HG02642 (cell line): Measurements from ENCODE around the gene GBA2.

Experiments
- ATAC-seq: cut with Tn5 transposase; IDR thresholded peaks from one replicate; pipeline ENCODE4 v1.9.1; 2021; ENCODE audit warnings: mild to moderate bottlenecking; ENCODE audit not compliant: unreplicated experiment, poor library complexity

The GBA2 gene

GRCh38 chr9:35719546-35719945, 29.5 kb downstream of the GBA2 start:
- no peak for ATAC-seq

GRCh38 chr9:35718721-35719511, 30.1 kb downstream of the GBA2 start:
- ATAC-seq, result no peak

- no peak for ATAC-seq
These were observed 31.7 kb downstream of the GBA2 start for GRCh38 chr9:35717132-35717870.

- ATAC-seq, result no peak
These were observed 32.8 kb downstream of the GBA2 start for GRCh38 chr9:35716230-35716629.

DNA sequence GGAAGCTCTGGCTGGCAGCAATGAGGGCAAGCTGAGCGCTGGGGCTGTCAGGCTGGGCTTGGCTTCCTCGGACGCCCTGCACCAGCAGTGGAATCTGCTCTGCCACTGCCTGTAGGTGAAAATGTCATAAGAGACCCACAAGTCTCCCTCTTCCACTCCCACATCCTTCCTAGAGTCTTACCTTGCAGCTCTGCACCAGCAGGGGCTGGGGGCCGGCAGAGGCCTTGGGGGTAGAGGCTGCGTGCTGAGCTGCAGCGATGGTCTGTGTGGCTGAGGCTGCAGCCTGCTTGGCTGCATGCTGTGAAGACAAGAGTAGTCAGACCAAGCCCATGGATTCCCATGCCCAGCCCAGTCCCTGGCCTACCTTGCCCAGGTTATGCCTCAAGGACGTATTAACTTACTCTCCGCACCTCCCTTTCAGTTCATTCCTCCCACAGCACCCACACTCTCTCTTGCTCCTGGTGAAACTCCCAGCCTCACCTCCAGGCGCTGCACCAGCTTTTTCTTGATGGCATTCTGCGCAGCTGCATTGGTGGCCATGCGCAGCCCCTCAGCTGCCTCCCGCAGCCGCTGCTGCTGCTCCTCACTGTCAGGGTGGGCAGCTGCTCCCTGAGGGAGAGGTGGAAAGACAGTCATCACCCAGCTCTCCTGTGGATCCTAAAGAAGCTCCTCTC, 34.3 kb downstream of the GBA2 start:
- no peak for ATAC-seq

GRCh38 chr9:35714123-35714522, 34.9 kb downstream of the GBA2 start:
- ATAC-seq, result no peak

DNA sequence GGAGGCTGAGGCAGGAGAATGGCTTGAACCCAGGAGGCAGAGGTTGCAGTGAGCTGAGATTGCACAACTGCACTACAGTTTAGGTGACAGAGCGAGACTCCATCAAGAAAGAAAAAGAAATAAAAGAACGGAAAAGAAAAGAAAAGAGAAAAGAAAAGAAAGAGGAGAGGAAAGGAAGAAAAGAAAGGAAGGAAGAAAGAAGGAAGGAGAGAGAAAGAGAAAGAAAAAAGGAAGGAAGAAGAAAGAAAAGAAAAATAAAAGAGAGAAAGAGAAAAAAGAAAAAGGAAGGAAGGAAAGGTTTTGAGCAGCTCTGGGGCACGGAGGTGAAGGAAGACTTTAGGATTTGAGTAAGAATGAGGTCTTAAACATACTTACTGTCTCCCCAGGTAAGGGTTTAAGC, 35.5 kb downstream of the GBA2 start:
- no peak for ATAC-seq

DNA sequence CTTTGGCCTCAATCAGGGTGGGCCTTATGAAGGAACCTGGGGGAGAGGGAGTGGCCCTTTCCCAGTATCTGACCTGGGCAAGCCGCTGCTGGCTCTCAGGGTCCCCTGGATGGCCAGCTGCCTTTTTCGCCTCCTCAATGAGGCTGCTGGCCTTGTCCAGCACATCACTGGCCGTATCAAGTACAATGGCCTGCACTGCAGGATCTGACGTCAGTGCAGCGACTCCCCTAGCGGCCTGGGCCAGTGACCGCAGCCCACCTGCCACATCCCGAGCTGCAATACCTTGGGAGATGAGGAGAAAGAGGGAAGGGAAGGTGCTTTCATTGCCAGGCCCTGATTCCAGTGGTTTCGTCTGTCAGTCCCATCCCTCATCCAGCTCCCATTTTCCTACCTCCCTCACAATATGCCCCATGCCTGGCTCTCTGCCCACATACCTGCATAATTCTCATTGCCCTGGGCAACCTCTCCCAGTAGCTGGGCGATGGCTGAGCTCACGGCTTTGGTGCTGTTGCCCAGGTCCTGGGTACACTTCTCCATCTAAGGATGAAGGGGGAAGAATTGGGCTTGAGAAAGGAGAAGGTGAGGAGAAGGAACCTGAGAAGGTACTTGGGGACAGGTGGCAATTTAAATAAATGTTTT, 36.1 kb downstream of the GBA2 start:
- ATAC-seq, result no peak

DNA sequence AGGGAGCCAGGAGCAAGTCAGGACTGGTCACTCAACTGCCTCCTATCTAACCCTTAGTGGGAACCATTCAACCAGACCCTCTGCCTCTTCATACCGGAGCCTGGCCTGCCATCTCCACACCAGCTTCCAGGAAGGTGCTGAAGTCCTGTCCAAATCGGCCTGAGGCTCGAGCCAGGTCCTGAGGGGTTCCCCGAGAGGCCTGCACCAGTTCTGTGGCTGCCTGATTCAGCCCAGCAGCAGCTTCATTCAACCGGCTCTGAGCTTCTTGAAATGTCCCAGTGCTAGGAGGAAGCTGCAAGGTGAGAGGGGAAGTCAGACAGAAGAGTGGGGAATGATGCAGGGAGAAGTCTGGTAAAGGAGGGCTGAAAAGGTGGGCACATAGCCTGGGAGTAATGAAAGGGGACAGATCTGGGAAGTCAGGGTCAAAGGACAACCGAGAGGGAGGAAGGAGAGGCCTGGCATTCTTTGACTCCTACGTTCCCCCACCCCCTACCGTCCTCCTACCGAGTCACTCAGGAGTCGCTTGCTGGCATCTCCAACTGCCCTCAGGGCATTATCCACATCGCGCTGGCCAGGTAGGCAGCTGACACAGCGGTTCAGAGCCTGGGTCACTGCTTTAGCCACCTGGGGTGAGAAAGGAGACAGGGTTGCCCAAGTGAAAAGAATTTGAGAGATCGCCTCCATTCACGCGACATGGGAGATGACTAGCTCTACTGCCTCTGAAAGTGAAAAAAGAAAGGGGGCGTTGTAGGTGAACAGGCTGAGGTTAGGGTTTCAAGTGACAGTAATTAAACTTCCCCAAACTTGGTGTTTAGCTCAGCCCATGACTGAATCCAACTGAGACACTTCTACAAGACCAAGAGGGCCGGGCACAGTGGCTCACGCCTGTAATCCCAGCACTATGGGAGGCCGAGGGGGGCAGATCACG, 37.3 kb downstream of the GBA2 start:
- ATAC-seq, result no peak

GRCh38 chr9:35710818-35711500, 38.1 kb downstream of the GBA2 start:
- ATAC-seq, result no peak

DNA sequence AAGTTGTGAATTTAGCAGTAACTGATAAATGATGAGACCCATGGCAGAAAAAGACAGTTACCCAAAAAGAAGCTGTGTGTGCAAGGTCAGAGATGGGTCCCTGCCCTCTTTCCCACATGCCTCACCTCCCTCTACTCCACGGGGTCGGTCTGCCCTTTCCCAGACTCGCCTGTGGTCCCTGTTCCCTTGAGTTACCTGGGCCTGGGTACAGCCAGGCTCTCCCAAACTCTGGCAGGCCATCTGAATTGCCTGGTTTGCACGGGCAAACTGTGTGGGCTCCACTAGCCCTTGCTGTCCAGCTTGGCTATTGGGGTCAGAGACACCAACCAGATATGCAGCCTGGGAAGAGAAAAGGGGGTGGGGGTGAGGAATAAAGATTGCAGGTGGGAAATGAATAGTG, 40.9 kb downstream of the GBA2 start:
- ATAC-seq, result no peak

- no peak for ATAC-seq
These were observed 42.1 kb downstream of the GBA2 start for GRCh38 chr9:35706951-35707350.

DNA sequence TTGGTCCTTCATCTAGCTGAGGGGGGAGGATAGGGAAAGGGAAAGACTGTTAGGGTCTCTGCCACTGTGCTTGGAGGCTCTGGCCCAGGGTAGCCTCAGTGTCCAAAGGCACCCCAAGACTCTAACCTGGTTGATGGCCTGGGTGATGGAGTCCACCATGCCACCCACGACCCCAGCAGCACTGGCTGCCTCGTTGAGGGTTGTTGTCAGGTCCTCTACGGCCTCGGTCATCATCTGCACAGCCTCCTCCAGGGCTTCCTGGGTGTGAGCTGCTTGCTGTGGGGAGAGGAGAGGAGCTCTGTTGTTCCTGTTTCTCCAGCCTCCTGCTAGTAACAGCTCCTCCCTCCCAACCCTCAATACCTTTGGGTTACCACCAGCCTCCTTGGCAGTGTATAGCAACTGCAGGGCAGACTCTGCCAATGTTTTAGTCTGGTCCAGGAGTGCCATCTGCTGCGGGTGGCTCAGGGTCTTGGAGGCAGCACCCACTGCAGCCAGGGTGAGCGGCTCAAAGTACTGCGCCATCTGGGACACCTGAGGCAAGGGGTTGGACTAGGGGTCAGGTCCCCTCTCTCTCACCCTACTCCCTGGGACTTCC, 43.1 kb downstream of the GBA2 start:
- ATAC-seq, result no peak

GRCh38 chr9:35705372-35705771, 43.7 kb downstream of the GBA2 start:
- ATAC-seq, result no peak

DNA sequence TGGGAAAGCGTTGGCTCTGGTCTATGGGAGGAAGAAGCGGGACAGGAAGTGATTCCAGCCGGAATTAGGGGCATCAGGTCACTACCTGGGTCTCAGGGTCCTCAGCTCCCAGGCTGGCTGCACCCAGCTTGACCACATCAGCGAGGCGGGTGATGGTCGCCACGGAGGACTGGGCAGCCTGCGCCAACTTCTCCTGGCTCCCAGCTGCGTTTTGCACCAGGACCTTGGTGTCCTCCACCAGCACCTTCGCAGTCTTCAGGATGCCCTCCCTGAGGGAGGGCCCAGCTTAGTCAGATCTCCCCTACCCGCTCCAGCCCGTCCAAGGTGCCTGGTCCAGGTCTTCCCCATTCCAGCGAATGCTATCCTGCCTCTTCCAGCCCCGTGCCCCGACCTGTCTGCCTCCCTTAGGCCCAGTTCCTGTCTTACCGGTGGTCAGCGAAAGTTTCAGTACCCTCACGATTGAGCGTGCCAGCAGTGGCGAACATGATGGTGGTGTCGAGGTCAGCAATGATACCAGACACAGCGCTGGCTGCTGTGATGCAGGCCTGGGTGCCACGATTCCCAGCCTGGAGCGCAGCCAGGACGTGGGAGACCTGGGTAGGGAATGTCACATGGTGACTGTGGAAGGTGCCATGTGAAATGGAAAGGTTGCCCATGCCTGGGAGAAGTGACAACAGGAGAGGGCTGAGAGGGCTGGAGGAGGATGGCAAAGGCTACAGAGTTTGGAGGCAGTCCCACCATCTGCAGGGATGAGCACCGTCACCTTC, 44.9 kb downstream of the GBA2 start:
- ATAC-seq, result no peak

DNA sequence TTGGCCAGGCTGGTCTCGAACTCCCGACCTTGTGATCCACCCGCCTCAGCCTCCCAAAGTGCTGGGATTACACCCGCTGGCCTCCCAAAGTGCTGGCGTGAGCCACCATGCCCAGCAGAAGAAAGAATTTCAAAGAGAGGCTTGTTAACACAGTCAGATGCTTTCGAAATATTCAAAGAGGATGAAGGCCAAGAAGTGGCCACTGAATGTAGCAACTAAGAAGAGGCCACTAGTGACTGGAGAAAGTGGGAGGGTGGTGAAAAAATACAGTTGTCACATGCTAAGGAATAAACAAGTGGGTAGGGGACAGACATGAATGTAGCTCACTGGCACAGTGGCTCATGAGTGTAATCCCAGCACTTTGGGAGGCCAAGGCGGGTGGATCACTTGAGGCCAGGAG, 46.3 kb downstream of the GBA2 start:
- ATAC-seq, result no peak

- no peak for ATAC-seq
These were observed 48.1 kb downstream of the GBA2 start for GRCh38 chr9:35700942-35701341.

- ATAC-seq, result no peak
These were observed 49.0 kb downstream of the GBA2 start for GRCh38 chr9:35700031-35700430.
